Panc1 (cell line): ENCODE results near the gene BCAS3. TPM values are rescaled to one million over a fixed set of nuclear protein-coding genes. Genes with fewer than 3 reads are reported as not detected.

Source experiments
- ATAC-seq: fragments of 200-7000 bp; cut with Tn5 transposase; 2 replicates; pipeline ENCODE4 v1.9.1; 2020; ENCODE audit warnings: mild to moderate bottlenecking, moderate library complexity
- BruUV-seq: library from RNA; stranded (reverse); fragments of 400-500 nt; replicated peaks from 2 replicates; lab custom pipeline; 2021; lab: Mats Ljungman, UMichigan
- CTCF ChIA-PET: fragments of 300-600 bp; sonication (Branson Sonifier 250); formaldehyde crosslinking; loops from one replicate; lab custom pipeline; 2022; ENCODE audit warnings: antibody characterized with exemption; lab: Charles Lee
- POLR2A ChIA-PET: fragments of 300-600 bp; sonication (Branson Sonifier 250); formaldehyde crosslinking; loops from one replicate; lab custom pipeline; 2022; ENCODE audit warnings: antibody characterized with exemption; lab: Charles Lee
- DNase-seq: peaks from one replicate; pipeline ENCODE4 v3.0.0-alpha.2; 2010; ENCODE audit warnings: low read depth, low spot score
- H3K27ac ChIP-seq: 2 replicates; pipeline ENCODE4 v1.5.1; 2011; ENCODE audit warnings: mild to moderate bottlenecking, low read length, inconsistent platforms
- H3K27me3 ChIP-seq: fragments of 200-500 bp; sonication (Bioruptor generic); 2 replicates; pipeline ENCODE4 v1.6.0; 2014; ENCODE audit warnings: low read length, inconsistent platforms; ENCODE audit not compliant: control insufficient read depth, insufficient read depth
- H3K36me3 ChIP-seq: fragments of 200-500 bp; sonication (Bioruptor generic); 2 replicates; pipeline ENCODE4 v1.5.1; 2014; ENCODE audit warnings: inconsistent platforms, mild to moderate bottlenecking, low read length, moderate library complexity; ENCODE audit not compliant: control insufficient read depth, insufficient read depth
- H3K4me1 ChIP-seq: 2 replicates; pipeline ENCODE4 v1.5.1; 2011; ENCODE audit warnings: inconsistent platforms, mild to moderate bottlenecking, low read length, moderate library complexity; ENCODE audit not compliant: control insufficient read depth, insufficient read depth
- H3K4me3 ChIP-seq, 2 experiments: 2 replicates each; pipeline ENCODE4 v1.5.1; 2011 to 2012; ENCODE audit warnings: low read depth in 2 of 2, low read length in 2 of 2, mild to moderate bottlenecking in 2 of 2, inconsistent platforms in 1 of 2, moderate library complexity in 1 of 2
- H3K9me3 ChIP-seq: fragments of 200-500 bp; sonication (Bioruptor generic); 2 replicates; pipeline ENCODE4 v1.5.1; 2014; ENCODE audit warnings: low read depth, mild to moderate bottlenecking, inconsistent platforms, low read length, moderate library complexity; ENCODE audit not compliant: control insufficient read depth, insufficient read depth
- POLR2AphosphoS5 ChIP-seq: IDR thresholded peaks from 2 replicates; pipeline ENCODE4 v1.6.1; 2012; ENCODE audit warnings: mild to moderate bottlenecking, low read depth, low read length, moderate library complexity
- SIN3A ChIP-seq: IDR thresholded peaks from 2 replicates; pipeline ENCODE4 v1.6.1; 2012; ENCODE audit warnings: low read depth, mild to moderate bottlenecking, low read length, moderate library complexity, borderline replicate concordance; ENCODE audit not compliant: insufficient read depth
- TCF7L2 ChIP-seq: IDR thresholded peaks from 2 replicates; pipeline ENCODE4 v1.6.1; 2011; ENCODE audit warnings: mild to moderate bottlenecking, low read depth, low read length, inconsistent platforms
- in situ Hi-C: cut with HindIII; loops from 2 replicates; pipeline ENCODE4 v1.10.0; 2016; ENCODE audit warnings: low sequenced_read_pairs, low pct_unique_long_range_greater_than_20kb
- intact Hi-C: fragments of 100-400 bp; cut with micrococcal nuclease; formaldehyde crosslinking; loops from one replicate; pipeline ENCODE4 v1.10.0; 2022; ENCODE audit not compliant: unreplicated experiment
- total RNA-seq: library from RNA; stranded (reverse); gene quantifications from one replicate; pipeline ENCODE4 v1.2.1, GENCODE V29; 2021; ENCODE audit not compliant: unreplicated experiment
- TF ChIP-seq, protein P1 (sequence below): fragments of 450-650 bp; IDR thresholded peaks from 2 replicates; pipeline ENCODE4 v1.5.1; 2017; ENCODE audit warnings: mild to moderate bottlenecking
- TF ChIP-seq, protein P2 (sequence below), 2 experiments: IDR thresholded peaks; 2 replicates each; pipeline ENCODE4 v1.6.1; 2011 to 2012; ENCODE audit warnings: low read depth in 2 of 2, control low read depth in 1 of 2, low read length in 1 of 2, mild to moderate bottlenecking in 1 of 2, moderate library complexity in 1 of 2; ENCODE audit not compliant: insufficient read depth in 1 of 2

Gene BCAS3
- total RNA-seq, 1 experiment from 2014 or later: 9.3 TPM

DNA sequence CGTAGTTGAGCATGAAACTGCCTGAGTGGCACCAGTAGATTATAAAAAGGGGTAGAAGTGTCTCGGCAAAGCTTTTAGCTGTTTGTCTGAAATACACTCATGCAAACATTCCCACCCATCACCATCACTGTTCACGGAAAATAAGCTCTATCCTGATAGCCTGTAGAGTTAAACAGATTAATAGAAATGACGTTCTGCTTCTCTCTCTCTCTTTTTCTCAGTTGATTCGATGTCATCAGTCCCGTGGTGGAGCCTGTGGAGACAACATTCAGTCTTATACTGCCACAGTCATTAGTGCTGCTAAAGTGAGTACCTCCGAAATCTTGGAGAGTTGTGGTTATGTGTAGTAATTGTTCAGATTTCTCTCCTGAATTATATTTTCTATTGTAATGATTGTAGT, 224.7 kb downstream of the BCAS3 start:
- Histone ChIP-seq H3K27ac (no peak overlapping the region), H3K27me3 (no peaks in the 10 kb centered on the region), H3K36me3 (no peaks in the 10 kb centered on the region), H3K9me3 (no peaks in the 10 kb centered on the region), H3K4me3 (no peak overlapping the region), H3K4me1 (no peaks in the 10 kb centered on the region)
- TF ChIP-seq, protein P1, sequence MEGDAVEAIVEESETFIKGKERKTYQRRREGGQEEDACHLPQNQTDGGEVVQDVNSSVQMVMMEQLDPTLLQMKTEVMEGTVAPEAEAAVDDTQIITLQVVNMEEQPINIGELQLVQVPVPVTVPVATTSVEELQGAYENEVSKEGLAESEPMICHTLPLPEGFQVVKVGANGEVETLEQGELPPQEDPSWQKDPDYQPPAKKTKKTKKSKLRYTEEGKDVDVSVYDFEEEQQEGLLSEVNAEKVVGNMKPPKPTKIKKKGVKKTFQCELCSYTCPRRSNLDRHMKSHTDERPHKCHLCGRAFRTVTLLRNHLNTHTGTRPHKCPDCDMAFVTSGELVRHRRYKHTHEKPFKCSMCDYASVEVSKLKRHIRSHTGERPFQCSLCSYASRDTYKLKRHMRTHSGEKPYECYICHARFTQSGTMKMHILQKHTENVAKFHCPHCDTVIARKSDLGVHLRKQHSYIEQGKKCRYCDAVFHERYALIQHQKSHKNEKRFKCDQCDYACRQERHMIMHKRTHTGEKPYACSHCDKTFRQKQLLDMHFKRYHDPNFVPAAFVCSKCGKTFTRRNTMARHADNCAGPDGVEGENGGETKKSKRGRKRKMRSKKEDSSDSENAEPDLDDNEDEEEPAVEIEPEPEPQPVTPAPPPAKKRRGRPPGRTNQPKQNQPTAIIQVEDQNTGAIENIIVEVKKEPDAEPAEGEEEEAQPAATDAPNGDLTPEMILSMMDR: no peak
- TF ChIP-seq TCF7L2: no peak
- TF ChIP-seq, protein P2, sequence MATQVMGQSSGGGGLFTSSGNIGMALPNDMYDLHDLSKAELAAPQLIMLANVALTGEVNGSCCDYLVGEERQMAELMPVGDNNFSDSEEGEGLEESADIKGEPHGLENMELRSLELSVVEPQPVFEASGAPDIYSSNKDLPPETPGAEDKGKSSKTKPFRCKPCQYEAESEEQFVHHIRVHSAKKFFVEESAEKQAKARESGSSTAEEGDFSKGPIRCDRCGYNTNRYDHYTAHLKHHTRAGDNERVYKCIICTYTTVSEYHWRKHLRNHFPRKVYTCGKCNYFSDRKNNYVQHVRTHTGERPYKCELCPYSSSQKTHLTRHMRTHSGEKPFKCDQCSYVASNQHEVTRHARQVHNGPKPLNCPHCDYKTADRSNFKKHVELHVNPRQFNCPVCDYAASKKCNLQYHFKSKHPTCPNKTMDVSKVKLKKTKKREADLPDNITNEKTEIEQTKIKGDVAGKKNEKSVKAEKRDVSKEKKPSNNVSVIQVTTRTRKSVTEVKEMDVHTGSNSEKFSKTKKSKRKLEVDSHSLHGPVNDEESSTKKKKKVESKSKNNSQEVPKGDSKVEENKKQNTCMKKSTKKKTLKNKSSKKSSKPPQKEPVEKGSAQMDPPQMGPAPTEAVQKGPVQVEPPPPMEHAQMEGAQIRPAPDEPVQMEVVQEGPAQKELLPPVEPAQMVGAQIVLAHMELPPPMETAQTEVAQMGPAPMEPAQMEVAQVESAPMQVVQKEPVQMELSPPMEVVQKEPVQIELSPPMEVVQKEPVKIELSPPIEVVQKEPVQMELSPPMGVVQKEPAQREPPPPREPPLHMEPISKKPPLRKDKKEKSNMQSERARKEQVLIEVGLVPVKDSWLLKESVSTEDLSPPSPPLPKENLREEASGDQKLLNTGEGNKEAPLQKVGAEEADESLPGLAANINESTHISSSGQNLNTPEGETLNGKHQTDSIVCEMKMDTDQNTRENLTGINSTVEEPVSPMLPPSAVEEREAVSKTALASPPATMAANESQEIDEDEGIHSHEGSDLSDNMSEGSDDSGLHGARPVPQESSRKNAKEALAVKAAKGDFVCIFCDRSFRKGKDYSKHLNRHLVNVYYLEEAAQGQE (IDR thresholded peaks at IDR 0.05; ENCODE audit: insufficient read depth in 1 of 2, low read depth in 2 of 2, low read length in 1 of 2): no peak
- TF ChIP-seq SIN3A: no peak
- no peak for TF ChIP-seq POLR2AphosphoS5
- in situ Hi-C loops (no loop called here), intact Hi-C loops (no loop called here)
- ATAC-seq (no peak), DNase-seq (no peak)
- CTCF ChIA-PET: interaction anchor here (0.5 kb wide), 1 partner anchor 484 kb away, joined by 7 read pairs; no protein-coding TSS in a partner anchor
- POLR2A ChIA-PET: no interaction called here
- BruUV-seq: no TSS peak

DNA sequence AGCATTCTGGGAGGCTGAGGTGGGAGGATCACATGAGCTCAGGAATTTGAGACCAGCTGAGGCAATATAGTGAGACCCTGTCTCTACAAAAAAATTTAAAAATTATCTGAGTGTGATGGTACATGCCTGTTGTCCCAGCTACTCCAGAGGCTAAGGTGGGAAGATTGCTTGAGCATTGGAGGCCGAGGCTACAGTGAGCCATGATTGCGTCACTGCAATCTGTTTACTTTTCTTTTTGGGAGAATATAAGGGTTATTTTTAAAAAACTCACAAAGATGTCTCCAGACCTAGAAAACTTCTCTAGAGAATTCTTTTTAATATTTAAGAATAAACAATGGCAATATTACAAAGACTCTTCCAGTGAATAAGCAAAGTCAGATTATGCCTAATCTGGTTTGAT, 226.9 kb downstream of the BCAS3 start:
- CTCF ChIA-PET: no interaction called here
- TF ChIP-seq, protein P1: no peak
- TF ChIP-seq POLR2AphosphoS5: no peak
- H3K4me3 ChIP-seq: no peak overlapping the region
- no peak overlapping the region for H3K27ac ChIP-seq
- no peaks in the 10 kb centered on the region for H3K27me3 ChIP-seq
- no peaks in the 10 kb centered on the region for H3K36me3 ChIP-seq
- H3K9me3 ChIP-seq: no peaks in the 10 kb centered on the region
- H3K4me1 ChIP-seq: no peaks in the 10 kb centered on the region
- DNase-seq (no peak), ATAC-seq (no peak)
- BruUV-seq: no TSS peak
- intact Hi-C loops: no loop called here
- in situ Hi-C loops: no loop called here
- POLR2A ChIA-PET: no interaction called here

DNA sequence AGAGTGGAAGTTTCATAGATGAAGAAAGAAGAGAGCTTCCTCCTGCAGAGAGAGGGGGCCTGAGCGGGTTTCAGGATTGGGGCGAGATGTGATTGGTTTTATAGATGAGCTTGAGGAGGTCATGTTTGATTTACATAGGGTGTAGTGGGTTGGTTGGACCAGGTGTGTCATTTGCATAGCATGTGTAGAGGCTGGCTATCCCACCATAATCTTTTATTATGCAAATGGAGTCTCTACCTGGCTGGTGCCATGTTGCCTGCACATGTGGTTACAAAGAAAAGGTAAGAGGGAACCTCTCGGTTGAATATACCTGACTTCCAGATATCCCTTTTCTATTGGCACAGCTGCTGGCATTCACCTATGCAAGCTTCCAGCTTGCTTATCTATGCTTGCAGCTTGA, 228.1 kb downstream of the BCAS3 start:
- CTCF ChIA-PET: no interaction called here
- ATAC-seq: no peak
- Histone ChIP-seq H3K9me3 (no peaks in the 10 kb centered on the region), H3K27me3 (no peaks in the 10 kb centered on the region), H3K27ac (no peak overlapping the region), H3K4me1 (no peaks in the 10 kb centered on the region), H3K4me3 (no peak overlapping the region), H3K36me3 (no peaks in the 10 kb centered on the region)
- BruUV-seq: no TSS peak
- POLR2A ChIA-PET: no interaction called here
- in situ Hi-C loops (no loop called here), intact Hi-C loops (no loop called here)
- TF ChIP-seq, protein P1: no peak
- TF ChIP-seq SIN3A: no peak
- no peak for TF ChIP-seq POLR2AphosphoS5
- no peak for DNase-seq
